ENCODE measurements around the gene SH3RF2.
"Not testable (repeated sequence)": the region's sequence is repeated elsewhere in the genome, so short reads cannot be mapped to it uniquely, and the experiment has no call there.

Gene SH3RF2

DNA sequence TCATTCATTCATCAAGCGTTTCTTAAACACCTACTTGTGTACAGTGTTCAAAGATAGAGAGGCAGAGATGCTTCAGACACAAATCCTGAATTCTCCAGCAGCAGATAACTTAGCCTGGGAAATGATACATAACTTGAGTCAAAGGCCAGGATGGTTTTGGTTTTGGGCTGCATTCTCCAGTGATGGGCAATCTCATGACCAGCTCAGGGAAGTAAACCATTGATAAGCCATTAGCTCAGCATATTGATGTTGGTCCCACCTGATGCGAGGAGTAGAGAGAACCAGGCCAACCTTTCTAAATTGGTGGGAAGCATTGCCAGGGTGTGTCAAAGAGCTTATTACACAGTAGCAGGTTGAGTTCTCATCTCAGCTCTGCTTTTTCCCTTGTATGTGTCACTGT lies 53.0 kb downstream of the SH3RF2 start:
- H3K27ac ChIP-seq = no peak overlapping the region
- no peak for TF ChIP-seq CTCF (conservative IDR thresholded peaks at IDR 0.05)

DNA sequence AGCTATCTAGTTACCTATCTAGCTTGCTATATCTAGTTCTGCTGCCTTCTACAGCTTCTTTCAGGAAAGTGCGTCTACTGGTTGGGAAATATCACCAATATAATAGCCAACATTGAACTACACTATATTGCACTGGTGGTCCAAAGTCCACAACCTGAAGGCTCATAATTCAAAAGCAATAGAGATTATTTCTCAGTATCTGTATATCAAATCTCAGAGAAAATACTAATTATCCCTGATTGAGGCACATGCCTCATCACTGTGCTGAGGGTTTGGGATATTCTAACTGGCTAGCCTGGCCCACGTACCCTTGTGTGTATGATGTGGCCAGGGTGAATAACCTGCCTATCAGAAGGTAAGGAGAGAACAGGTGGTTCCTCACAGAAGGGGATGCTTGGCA lies 53.8 kb downstream of the SH3RF2 start:
- TF ChIP-seq CTCF (conservative IDR thresholded peaks at IDR 0.05) = no peak

GRCh38 chr5:145991044-145991575 lies 54.7 kb downstream of the SH3RF2 start:
- no peak for TF ChIP-seq CTCF (conservative IDR thresholded peaks at IDR 0.05)
- no peak overlapping the region for H3K27ac ChIP-seq

More for the DNA sequence above, 53.8 kb downstream of the SH3RF2 start:
- no peak overlapping the region for H3K27ac ChIP-seq

GRCh38 chr5:145993538-145993937 lies 57.2 kb downstream of the SH3RF2 start:
- H3K27ac ChIP-seq = not testable (repeated sequence)

- H3K27ac ChIP-seq = no peak overlapping the region
- no peak for TF ChIP-seq CTCF (conservative IDR thresholded peaks at IDR 0.05)
Observed at GRCh38 chr5:145996135-145996534, 59.8 kb downstream of the SH3RF2 start.

- no peak for TF ChIP-seq CTCF (conservative IDR thresholded peaks at IDR 0.05)
Observed at GRCh38 chr5:145999208-145999607, 62.8 kb downstream of the SH3RF2 start.

DNA sequence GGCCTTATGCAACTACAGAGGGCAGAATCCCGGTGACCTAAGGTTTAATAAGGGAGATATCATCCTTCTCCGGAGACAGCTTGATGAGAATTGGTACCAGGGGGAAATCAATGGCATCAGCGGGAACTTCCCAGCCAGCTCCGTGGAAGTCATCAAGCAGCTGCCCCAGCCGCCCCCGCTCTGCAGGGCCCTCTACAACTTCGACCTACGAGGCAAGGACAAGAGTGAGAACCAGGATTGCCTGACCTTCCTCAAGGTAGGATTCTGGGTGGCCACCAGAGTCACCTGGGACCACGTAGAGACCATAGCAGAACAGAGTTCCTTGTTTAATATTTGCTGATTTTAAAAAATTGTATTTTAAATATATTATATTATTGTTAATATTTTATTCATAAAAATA lies 63.7 kb downstream of the SH3RF2 start:
- TF ChIP-seq CTCF (conservative IDR thresholded peaks at IDR 0.05) = no peak

More at GRCh38 chr5:145999208-145999607, 62.8 kb downstream of the SH3RF2 start:
- H3K27ac ChIP-seq = no peak overlapping the region

GRCh38 chr5:146001544-146002190 lies 65.3 kb downstream of the SH3RF2 start:
- H3K27ac ChIP-seq = no peak overlapping the region
- no peak for TF ChIP-seq CTCF (conservative IDR thresholded peaks at IDR 0.05)

More for the DNA sequence above, 63.7 kb downstream of the SH3RF2 start:
- H3K27ac ChIP-seq = no peak overlapping the region

All from VCaP (cell line).